ENCODE measurements around the gene UBAP1L. TPM values are rescaled to one million over a fixed set of nuclear protein-coding genes. Genes with fewer than 3 reads are reported as not detected.

The UBAP1L gene
- total and polyA plus RNA-seq, 2 of the 4 experiments (the other 2 are of a cell fraction), result 0.36 to 1.1 TPM

DNA sequence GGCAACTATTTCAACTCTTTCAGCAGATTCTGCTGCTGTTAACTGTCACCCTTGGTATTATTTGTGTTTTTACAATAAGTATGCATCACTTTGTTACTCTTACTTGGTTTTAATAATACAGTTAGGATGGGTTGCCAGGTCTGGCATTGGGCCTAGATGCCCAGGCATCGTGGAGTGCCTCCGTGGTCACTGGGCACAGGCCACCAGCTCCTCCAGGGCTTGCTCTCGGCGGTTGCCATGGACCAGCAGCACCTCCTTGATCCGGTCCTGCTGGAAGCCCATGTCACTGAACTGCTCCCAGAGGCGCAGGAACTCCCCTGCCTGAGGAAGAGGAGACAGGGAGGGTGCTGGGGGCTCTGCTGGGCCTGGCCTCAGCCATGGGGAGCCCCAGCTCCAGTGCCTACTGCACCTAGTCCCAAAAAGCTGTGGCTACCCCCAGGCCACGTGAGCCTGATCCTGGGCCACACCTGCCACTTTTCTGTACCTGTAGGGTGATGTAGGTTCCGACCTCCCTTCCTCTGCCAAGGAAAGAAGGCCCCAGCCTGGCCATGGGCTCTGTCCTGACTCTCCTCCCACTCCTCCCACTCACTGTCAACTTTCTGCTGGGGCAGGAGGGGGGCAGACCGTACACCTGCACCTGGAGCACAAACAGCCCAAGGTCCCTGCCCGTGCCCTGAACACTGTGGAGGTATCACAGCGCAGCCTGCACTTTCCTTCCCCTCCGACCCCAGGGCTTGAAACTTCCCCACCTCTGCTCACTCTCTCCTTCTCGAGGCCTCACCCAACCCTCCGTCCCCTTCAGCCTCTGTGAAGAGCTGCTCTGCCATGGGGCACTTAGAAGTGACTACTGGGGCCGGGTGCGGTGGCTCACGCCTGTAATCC is 21.8 kb downstream of the UBAP1L start:
- CTCF ChIA-PET, result interaction anchor here (0.7 to 1.2 kb wide), 2 partner anchors 8 to 73 kb away, joined by 3 to 4 read pairs; no protein-coding TSS in a partner anchor
- POLR2A ChIA-PET (ENCODE audit: unreplicated experiment), result no interaction called here

More for the DNA sequence above, 21.8 kb downstream of the UBAP1L start:
- intact Hi-C loops (cut with micrococcal nuclease) (no loop called here), dilution Hi-C loops (cut with HindIII; ENCODE audit: low sequenced_read_pairs, unreplicated experiment) (no loop called here), in situ Hi-C loops (cut with MboI; ENCODE audit: low sequenced_read_pairs) (no loop called here)
- Histone ChIP-seq H4K20me1 (ENCODE audit: insufficient read depth, low read length) (no peaks in the 10 kb centered on the region; the same call in 1 of the 2 replicates), H3K9ac (ENCODE audit: low read depth, low read length) (no peak overlapping the region), H2BK120ac (ENCODE audit: low read depth, low read length) (no peak overlapping the region), H3K79me1 (ENCODE audit: low read depth in 1 of 2, low read length in 2 of 2) (no peaks in the 10 kb centered on the region), H2AK9ac (replicated peaks; ENCODE audit: low read depth, low read length, poor library complexity) (no peak overlapping the region), H3K4ac (ENCODE audit: low read depth, low read length) (no peak overlapping the region), H3K36me3 (ENCODE audit: control insufficient read depth, insufficient read depth, low read length) (peaks cover 7% of the 10 kb centered on the region), H2BK20ac (ENCODE audit: low read depth, low read length) (no peak overlapping the region), H3K23ac (ENCODE audit: low read depth, low read length) (no peak overlapping the region), H3K9me3 (ENCODE audit: control insufficient read depth, insufficient read depth, low read length) (no peaks in the 10 kb centered on the region), H2AFZ (replicated peaks; ENCODE audit: low read length, poor library complexity) (no peak overlapping the region), H3K14ac (replicated peaks; ENCODE audit: low read depth, low read length) (no peak overlapping the region), H2BK15ac (ENCODE audit: low read depth, low read length) (no peak overlapping the region), H3K27ac (ENCODE audit: insufficient read depth, low read length) (no peak overlapping the region), H4K5ac (ENCODE audit: low read depth, low read length) (no peak overlapping the region), H2AK5ac (ENCODE audit: low read depth, low read length) (no peak overlapping the region), H3K4me2 (ENCODE audit: low read depth, low read length) (no peak overlapping the region), H2BK5ac (ENCODE audit: low read depth, low read length, poor library complexity, severe bottlenecking) (no peak overlapping the region), H3K9me1 (ENCODE audit: insufficient read depth, low read length) (no peaks in the 10 kb centered on the region), H3K4me1 (ENCODE audit: control insufficient read depth, insufficient read depth, low read length) (peaks cover 22% of the 10 kb centered on the region), H4K8ac (ENCODE audit: low read depth in 2 of 2, low read length in 2 of 2) (no peak overlapping the region), H4K91ac (ENCODE audit: insufficient read depth, low read depth, low read length) (no peak overlapping the region), H3K4me3 (ENCODE audit: insufficient read depth, low read depth, low read length) (no peak overlapping the region), H3K56ac (ENCODE audit: extremely low read depth, insufficient read depth, low read length) (no peak overlapping the region), H3K18ac (ENCODE audit: low read depth, low read length) (no peak overlapping the region), H3K27me3 (ENCODE audit: control insufficient read depth, insufficient read depth, low read length) (no peaks in the 10 kb centered on the region)
- 97% methylated on average over 11 of the region's 17 CpGs; no CpG with 5 or more reads in 1 of the 2 experiments for WGBS, 2 experiments (ENCODE audit: extremely low coverage in 2 of 2, insufficient read length in 1 of 2)
- no peak for TF ChIP-seq RFX5 (IDR thresholded peaks at IDR 0.05; ENCODE audit: low read depth, low read length)
- no peak for TF ChIP-seq NFE2L2 (IDR thresholded peaks at IDR 0.05; ENCODE audit: low read depth, low read length)
- TF ChIP-seq CEBPB (IDR thresholded peaks at IDR 0.05; ENCODE audit: low read depth, low read length), result no peak
- TF ChIP-seq SMC3 (IDR thresholded peaks at IDR 0.05; ENCODE audit: low read depth, low read length), result no peak
- TF ChIP-seq, protein P1, sequence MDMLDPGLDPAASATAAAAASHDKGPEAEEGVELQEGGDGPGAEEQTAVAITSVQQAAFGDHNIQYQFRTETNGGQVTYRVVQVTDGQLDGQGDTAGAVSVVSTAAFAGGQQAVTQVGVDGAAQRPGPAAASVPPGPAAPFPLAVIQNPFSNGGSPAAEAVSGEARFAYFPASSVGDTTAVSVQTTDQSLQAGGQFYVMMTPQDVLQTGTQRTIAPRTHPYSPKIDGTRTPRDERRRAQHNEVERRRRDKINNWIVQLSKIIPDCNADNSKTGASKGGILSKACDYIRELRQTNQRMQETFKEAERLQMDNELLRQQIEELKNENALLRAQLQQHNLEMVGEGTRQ (IDR thresholded peaks at IDR 0.05; ENCODE audit: low read depth, low read length), result no peak
- no peak for TF ChIP-seq RAD21 (IDR thresholded peaks at IDR 0.05; ENCODE audit: low read length)
- TF ChIP-seq RCOR1 (IDR thresholded peaks at IDR 0.05; ENCODE audit: insufficient replicate concordance, low read length), result no peak
- no peak for TF ChIP-seq MAZ (IDR thresholded peaks at IDR 0.05; ENCODE audit: borderline replicate concordance, low read depth, low read length)
- no peak for TF ChIP-seq BHLHE40 (IDR thresholded peaks at IDR 0.05; ENCODE audit: low read depth, low read length)
- ATAC-seq (ENCODE audit: low read depth), result no peak
- BruUV-seq (replicated peaks), result no TSS peak
- DNase-seq, result no peak
